ENCODE measurements around the gene FLOT1. TPM values are rescaled to one million over a fixed set of nuclear protein-coding genes. Genes with fewer than 3 reads are reported as not detected.

FLOT1 gene
- total and polyA plus RNA-seq, 9 of the 15 experiments (the other 6 are each of a cell fraction or from before 2014, with no cell fraction given) = 11.7 to 149 (median 118) TPM

DNA sequence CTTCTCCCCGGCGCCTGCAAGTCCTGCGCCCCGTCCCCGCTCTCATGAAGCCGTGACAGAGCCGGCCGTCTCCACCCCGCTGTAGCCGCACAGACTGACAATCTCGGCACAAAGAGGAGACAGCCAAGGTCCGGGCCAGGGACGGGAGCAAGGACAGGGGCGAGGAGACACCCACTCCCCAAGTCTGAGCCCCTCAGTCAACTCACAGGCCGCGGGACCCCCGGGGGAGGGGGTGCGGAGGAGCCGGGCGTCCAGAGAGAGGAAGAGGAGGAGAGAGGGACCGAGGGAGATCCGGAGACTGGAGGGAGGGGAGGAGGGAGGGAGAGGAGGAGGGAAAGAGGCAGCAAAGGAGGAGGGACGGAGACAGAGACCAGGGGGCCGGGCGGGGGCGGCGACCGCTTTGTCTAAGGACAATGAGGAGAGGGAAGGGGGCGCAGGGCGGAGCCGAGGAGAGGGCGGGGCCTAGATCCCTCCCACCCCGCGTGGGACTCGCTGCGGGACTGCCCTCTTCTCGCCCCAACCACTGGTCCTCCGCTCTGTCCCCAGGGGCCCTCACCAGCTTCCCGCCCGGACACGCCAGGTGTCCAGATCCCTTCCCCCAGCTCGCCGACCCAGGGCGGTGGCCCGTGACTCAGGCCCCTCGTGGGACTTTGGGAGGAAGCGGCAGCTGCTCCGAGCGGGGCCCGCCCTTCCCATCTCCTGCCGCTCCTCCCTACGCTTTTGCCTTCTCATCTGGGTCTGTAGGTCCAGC, 55.4 kb downstream of the FLOT1 start (continued):
- TF ChIP-seq, protein P1, sequence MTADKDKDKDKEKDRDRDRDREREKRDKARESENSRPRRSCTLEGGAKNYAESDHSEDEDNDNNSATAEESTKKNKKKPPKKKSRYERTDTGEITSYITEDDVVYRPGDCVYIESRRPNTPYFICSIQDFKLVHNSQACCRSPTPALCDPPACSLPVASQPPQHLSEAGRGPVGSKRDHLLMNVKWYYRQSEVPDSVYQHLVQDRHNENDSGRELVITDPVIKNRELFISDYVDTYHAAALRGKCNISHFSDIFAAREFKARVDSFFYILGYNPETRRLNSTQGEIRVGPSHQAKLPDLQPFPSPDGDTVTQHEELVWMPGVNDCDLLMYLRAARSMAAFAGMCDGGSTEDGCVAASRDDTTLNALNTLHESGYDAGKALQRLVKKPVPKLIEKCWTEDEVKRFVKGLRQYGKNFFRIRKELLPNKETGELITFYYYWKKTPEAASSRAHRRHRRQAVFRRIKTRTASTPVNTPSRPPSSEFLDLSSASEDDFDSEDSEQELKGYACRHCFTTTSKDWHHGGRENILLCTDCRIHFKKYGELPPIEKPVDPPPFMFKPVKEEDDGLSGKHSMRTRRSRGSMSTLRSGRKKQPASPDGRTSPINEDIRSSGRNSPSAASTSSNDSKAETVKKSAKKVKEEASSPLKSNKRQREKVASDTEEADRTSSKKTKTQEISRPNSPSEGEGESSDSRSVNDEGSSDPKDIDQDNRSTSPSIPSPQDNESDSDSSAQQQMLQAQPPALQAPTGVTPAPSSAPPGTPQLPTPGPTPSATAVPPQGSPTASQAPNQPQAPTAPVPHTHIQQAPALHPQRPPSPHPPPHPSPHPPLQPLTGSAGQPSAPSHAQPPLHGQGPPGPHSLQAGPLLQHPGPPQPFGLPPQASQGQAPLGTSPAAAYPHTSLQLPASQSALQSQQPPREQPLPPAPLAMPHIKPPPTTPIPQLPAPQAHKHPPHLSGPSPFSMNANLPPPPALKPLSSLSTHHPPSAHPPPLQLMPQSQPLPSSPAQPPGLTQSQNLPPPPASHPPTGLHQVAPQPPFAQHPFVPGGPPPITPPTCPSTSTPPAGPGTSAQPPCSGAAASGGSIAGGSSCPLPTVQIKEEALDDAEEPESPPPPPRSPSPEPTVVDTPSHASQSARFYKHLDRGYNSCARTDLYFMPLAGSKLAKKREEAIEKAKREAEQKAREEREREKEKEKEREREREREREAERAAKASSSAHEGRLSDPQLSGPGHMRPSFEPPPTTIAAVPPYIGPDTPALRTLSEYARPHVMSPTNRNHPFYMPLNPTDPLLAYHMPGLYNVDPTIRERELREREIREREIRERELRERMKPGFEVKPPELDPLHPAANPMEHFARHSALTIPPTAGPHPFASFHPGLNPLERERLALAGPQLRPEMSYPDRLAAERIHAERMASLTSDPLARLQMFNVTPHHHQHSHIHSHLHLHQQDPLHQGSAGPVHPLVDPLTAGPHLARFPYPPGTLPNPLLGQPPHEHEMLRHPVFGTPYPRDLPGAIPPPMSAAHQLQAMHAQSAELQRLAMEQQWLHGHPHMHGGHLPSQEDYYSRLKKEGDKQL (CRISPR knock-in tag; IDR thresholded peaks at IDR 0.05; ENCODE audit: borderline replicate concordance) = no peak
- TF ChIP-seq POLR2B (IDR thresholded peaks at IDR 0.05; ENCODE audit: low read depth, partially characterized antibody) = peak; percentile 67
- TF ChIP-seq ZNF263 (CRISPR knock-in tag; IDR thresholded peaks at IDR 0.05; ENCODE audit: borderline replicate concordance) = peak; percentile 100
- TF ChIP-seq THRAP3 (IDR thresholded peaks at IDR 0.05; ENCODE audit: borderline replicate concordance) = 0 out of 2 replicates have a peak, but pooled peaks have one; percentile 75
- TF ChIP-seq, protein P2, sequence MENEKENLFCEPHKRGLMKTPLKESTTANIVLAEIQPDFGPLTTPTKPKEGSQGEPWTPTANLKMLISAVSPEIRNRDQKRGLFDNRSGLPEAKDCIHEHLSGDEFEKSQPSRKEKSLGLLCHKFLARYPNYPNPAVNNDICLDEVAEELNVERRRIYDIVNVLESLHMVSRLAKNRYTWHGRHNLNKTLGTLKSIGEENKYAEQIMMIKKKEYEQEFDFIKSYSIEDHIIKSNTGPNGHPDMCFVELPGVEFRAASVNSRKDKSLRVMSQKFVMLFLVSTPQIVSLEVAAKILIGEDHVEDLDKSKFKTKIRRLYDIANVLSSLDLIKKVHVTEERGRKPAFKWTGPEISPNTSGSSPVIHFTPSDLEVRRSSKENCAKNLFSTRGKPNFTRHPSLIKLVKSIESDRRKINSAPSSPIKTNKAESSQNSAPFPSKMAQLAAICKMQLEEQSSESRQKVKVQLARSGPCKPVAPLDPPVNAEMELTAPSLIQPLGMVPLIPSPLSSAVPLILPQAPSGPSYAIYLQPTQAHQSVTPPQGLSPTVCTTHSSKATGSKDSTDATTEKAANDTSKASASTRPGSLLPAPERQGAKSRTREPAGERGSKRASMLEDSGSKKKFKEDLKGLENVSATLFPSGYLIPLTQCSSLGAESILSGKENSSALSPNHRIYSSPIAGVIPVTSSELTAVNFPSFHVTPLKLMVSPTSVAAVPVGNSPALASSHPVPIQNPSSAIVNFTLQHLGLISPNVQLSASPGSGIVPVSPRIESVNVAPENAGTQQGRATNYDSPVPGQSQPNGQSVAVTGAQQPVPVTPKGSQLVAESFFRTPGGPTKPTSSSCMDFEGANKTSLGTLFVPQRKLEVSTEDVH (IDR thresholded peaks at IDR 0.05; ENCODE audit: low read depth, partially characterized antibody) = peak; percentile 56
- peak; percentile 85 for TF ChIP-seq RBFOX2 (IDR thresholded peaks at IDR 0.05; ENCODE audit: low read depth, low read length)
- no peak for TF ChIP-seq SIRT6 (IDR thresholded peaks at IDR 0.05; ENCODE audit: low read depth, low read length)
- peak; percentile 17; the same call in 1 of the 2 replicates for TF ChIP-seq CBX1 (IDR thresholded peaks at IDR 0.05; ENCODE audit: low read depth)
- no peak for TF ChIP-seq ZSCAN32 (CRISPR knock-in tag; IDR thresholded peaks at IDR 0.05)
- TF ChIP-seq ZKSCAN3 (CRISPR knock-in tag; IDR thresholded peaks at IDR 0.05) = no peak
- TF ChIP-seq, protein P3, sequence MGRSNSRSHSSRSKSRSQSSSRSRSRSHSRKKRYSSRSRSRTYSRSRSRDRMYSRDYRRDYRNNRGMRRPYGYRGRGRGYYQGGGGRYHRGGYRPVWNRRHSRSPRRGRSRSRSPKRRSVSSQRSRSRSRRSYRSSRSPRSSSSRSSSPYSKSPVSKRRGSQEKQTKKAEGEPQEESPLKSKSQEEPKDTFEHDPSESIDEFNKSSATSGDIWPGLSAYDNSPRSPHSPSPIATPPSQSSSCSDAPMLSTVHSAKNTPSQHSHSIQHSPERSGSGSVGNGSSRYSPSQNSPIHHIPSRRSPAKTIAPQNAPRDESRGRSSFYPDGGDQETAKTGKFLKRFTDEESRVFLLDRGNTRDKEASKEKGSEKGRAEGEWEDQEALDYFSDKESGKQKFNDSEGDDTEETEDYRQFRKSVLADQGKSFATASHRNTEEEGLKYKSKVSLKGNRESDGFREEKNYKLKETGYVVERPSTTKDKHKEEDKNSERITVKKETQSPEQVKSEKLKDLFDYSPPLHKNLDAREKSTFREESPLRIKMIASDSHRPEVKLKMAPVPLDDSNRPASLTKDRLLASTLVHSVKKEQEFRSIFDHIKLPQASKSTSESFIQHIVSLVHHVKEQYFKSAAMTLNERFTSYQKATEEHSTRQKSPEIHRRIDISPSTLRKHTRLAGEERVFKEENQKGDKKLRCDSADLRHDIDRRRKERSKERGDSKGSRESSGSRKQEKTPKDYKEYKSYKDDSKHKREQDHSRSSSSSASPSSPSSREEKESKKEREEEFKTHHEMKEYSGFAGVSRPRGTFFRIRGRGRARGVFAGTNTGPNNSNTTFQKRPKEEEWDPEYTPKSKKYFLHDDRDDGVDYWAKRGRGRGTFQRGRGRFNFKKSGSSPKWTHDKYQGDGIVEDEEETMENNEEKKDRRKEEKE (IDR thresholded peaks at IDR 0.05; ENCODE audit: borderline replicate concordance in 1 of 2, control insufficient read depth in 1 of 2, low read depth in 2 of 2, low read length in 1 of 2) = 0 out of 4 replicates have a peak, but pooled peaks of 1 of the 2 experiments have one; percentile 31
- TF ChIP-seq ZFP36 (IDR thresholded peaks at IDR 0.05; ENCODE audit: low read depth, low read length, partially characterized antibody) = peak; percentile 24
- peak; percentile 42; the same call in 1 of the 2 replicates for TF ChIP-seq JUN (IDR thresholded peaks at IDR 0.05; ENCODE audit: borderline replicate concordance, low read depth, low read length)
- TF ChIP-seq JUN (CRISPR knock-in tag; IDR thresholded peaks at IDR 0.05; ENCODE audit: borderline replicate concordance) = peak; percentile 30; the same call in 1 of the 2 replicates
